BJ (cell line): ENCODE measurements around the gene SRGAP1. TPM values are rescaled to one million over a fixed set of nuclear protein-coding genes. Genes with fewer than 3 reads are reported as not detected.

Experiments used
- CTCF ChIA-PET: fragments of 350-600 bp; formaldehyde crosslinking; extraction: SDS; loops from one replicate; lab custom pipeline; 2021; ENCODE audit warnings: antibody characterized with exemption, inconsistent platforms; lab: Yijun Ruan, JAX
- POLR2A ChIA-PET: fragments of 300-600 bp; sonication (Branson Sonifier 250); formaldehyde crosslinking; extraction: SDS; loops from one replicate; lab custom pipeline; 2021; ENCODE audit warnings: antibody characterized with exemption; lab: Charles Lee
- DNase-seq: peaks from one replicate; pipeline ENCODE4 v3.0.0-alpha.2; 2011; ENCODE audit warnings: low read depth
- H3K27me3 ChIP-seq: 2 replicates; pipeline ENCODE4 v1.6.0; 2011; ENCODE audit warnings: low read length; ENCODE audit not compliant: control insufficient read depth, insufficient read depth
- H3K36me3 ChIP-seq: 2 replicates; pipeline ENCODE4 v1.5.1; 2011; ENCODE audit warnings: low read length; ENCODE audit not compliant: control insufficient read depth, insufficient read depth
- H3K4me3 ChIP-seq: 2 replicates; pipeline ENCODE4 v1.5.1; 2011; ENCODE audit warnings: low read depth, mild to moderate bottlenecking, control low read depth, low read length
- polyA plus RNA-seq: library from polyadenylated mRNA; depleted of rRNA; stranded (reverse); fragments of >200 nt; gene quantifications from 2 replicates; pipeline ENCODE4 v1.2.3, GENCODE V29; 2011
- TF ChIP-seq, protein P1 (sequence below): IDR thresholded peaks from 2 replicates; pipeline ENCODE4 v1.5.1; 2011; ENCODE audit warnings: low read depth, mild to moderate bottlenecking, control low read depth, inconsistent platforms, low read length, moderate library complexity; ENCODE audit not compliant: insufficient read depth

The SRGAP1 gene
- polyA plus RNA-seq, 1 experiment = 15.7 TPM

DNA sequence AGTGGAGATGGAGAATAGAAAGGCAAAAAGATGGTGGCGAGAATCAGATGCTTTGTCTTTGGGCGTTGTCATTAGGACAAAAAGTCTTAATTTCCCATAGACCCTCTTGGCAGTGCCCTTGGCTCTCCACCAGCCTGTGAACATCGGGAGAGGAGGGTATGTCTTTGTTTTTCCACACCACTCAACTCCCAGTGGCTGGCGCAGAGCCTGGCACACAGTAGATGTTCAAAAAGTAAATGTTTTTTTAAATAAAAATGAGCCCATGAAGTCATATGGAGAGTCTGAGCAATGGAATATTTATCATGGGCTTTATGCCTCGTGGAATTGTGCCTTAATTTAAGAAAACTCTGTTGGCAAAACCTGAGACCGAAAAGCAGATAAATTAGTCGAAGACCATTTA is 90.4 kb downstream of the SRGAP1 start:
- POLR2A ChIA-PET = no interaction called here
- Histone ChIP-seq H3K36me3 (peaks cover 1% of the 10 kb centered on the region), H3K4me3 (no peak overlapping the region), H3K27me3 (no peaks in the 10 kb centered on the region)
- CTCF ChIA-PET = no interaction called here
- TF ChIP-seq, protein P1, sequence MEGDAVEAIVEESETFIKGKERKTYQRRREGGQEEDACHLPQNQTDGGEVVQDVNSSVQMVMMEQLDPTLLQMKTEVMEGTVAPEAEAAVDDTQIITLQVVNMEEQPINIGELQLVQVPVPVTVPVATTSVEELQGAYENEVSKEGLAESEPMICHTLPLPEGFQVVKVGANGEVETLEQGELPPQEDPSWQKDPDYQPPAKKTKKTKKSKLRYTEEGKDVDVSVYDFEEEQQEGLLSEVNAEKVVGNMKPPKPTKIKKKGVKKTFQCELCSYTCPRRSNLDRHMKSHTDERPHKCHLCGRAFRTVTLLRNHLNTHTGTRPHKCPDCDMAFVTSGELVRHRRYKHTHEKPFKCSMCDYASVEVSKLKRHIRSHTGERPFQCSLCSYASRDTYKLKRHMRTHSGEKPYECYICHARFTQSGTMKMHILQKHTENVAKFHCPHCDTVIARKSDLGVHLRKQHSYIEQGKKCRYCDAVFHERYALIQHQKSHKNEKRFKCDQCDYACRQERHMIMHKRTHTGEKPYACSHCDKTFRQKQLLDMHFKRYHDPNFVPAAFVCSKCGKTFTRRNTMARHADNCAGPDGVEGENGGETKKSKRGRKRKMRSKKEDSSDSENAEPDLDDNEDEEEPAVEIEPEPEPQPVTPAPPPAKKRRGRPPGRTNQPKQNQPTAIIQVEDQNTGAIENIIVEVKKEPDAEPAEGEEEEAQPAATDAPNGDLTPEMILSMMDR = no peak
- DNase-seq = no peak

DNA sequence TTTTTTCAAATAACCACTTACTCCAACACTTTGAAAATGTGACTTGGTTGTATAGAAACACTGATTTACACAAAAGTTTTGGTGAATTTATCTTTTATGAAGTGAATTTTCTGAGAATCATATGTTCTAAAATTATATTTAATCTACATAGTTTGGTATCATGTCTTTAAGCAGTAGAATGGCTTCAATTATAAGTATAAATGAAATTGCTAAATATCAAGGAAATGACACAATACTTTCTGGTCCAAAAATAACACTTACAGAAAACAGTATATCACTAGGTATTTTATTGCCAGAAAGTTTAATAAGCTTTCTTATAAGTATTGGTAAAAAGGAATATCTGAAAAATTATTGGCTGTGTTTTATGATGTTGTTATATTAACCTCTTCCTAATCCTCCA is 90.9 kb downstream of the SRGAP1 start:
- H3K4me3 ChIP-seq = no peak overlapping the region
- peaks cover 1% of the 10 kb centered on the region for H3K36me3 ChIP-seq
- no peak for DNase-seq
- TF ChIP-seq, protein P1 = no peak
- no peaks in the 10 kb centered on the region for H3K27me3 ChIP-seq
- CTCF ChIA-PET = no interaction called here
- POLR2A ChIA-PET = no interaction called here

DNA sequence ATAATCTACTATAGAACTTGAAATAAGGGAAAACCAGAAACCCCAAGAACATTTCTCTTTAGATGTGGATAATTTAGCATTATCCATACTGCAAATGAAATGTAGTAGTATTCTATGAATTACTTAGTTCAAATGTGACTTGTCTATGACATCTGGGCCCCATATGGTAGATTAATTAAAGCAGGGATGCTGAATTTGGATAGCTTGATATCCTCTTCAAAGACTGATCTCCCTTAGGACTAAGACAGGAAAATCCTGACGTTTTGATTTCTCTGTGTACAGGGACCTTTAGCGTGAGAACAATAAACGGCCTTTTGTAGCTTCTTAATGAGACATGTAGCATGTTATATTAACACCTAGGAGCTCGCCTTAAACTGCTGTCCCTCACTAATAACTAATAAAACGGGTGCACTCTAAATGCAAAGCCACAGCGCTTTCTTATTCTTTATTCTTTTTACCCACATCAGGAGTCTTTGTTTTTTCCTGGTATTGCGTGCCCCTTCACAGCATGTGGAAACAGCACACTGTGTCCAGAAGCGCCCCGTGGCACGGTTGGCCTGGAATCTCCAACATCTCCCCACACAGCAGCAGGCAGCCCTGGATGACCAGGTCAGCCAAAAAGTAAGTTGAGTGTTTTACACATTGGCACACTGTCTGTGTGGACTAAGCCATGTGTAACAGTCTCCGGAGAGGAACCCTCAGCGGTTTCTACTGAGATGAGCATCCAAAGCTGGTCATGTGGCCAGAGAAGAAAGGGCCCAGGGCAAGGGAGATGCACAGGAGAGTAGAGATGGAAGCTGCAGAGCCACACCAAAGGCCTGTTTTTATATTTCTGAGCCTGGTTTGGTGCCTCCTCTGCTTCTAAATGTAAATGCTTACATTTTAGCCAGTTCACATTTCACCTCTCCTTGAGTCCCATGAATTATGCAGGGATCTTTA is 93.1 kb downstream of the SRGAP1 start:
- Histone ChIP-seq H3K36me3 (peaks cover 1% of the 10 kb centered on the region), H3K4me3 (no peak overlapping the region), H3K27me3 (no peaks in the 10 kb centered on the region)
- DNase-seq = no peak
- ChIA-PET CTCF (interaction anchor here (1.0 kb wide), 1 partner anchor 94 kb away, joined by 3 read pairs; the partner anchor contains the start of gene SRGAP1), POLR2A (no interaction called here)
- TF ChIP-seq, protein P1 = no peak

DNA sequence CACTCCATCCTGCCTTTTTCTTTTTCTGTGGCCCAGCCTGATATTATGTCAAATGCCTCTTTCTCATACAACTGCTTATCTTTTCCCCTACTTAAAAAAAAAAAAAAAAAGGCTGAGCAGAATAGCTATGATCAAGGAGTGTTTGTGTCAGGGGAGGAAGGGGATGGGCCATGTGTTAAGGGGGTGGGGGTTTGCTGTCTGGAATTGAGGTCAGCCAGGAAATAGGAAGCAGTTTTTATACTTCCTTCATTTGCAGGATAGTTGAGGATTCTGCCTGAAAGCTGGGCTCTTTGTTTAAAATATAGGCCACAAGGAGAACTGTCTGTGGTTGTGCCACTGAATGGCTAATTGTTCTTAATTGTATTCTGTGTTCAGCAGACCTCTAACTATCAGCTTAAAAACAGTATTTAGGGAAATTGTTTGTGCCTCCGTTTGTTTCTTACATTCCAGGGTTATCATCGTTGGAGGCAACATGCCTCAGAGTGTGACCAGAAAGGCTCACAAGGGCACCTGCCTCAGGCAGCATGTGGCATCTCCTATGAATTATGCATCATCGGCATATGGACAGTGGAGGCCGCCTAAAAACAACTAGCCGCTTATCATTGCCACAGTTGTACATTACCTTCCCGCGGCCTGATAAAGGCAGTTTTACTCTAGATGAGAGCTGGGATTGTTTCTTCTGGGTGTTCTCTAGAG is 96.0 kb downstream of the SRGAP1 start:
- POLR2A ChIA-PET = no interaction called here
- Histone ChIP-seq H3K27me3 (no peaks in the 10 kb centered on the region), H3K36me3 (peaks cover 1% of the 10 kb centered on the region), H3K4me3 (no peak overlapping the region)
- CTCF ChIA-PET = interaction anchor here (1.0 kb wide), 1 partner anchor 9 kb away, joined by 3 read pairs; no protein-coding TSS in a partner anchor
- TF ChIP-seq, protein P1 = no peak
- no peak for DNase-seq
